ENCODE results near the gene IL16.

DNA sequence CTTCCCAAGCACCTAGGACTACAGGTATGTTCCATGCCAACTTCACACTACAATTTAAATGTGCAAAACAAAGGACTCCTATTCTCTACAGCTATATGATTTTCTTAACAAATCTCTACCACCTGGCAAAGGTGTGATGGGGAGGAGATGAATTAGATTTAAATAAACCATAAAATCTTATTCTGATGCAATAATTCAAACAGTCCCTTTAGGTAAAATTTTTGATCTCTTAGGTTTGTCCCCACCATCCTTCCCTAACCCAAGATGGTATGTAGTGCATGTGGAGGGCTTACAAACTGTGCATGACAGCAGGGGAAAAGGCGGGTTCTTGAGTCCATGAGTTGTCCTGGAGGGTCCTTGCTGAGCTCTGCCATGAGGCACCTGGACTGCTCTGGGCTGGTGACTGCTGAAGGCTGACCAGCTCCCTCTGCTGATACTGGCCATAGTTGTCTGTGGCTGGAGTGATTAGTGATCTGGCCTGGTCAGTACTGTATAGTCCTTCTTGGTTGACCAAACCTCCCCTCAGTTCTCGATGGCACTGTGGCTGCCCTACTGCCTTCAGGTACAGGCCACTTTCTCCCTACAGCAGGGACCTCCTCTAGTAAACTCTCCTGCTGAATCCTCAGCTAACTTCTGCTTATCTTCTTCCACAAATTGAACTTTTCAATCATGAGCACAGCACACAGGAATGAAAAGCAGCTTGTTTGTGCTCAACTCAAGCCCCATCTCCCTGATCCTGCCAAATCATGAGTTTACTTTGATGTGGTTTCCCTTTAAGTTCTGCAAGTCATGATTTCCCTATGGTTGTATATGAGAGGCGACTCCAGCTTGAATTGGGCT lies 32.5 kb upstream of the IL16 start:
- TF ChIP-seq TAF1 (IDR thresholded peaks at IDR 0.05; ENCODE audit: low read depth) (no peak), NFIC (IDR thresholded peaks at IDR 0.05) (no peak), YY1 (IDR thresholded peaks at IDR 0.05; ENCODE audit: low read depth) (no peak), ZBTB7A (IDR thresholded peaks at IDR 0.05; ENCODE audit: low read depth) (no peak), CEBPB (IDR thresholded peaks at IDR 0.05) (no peak), TEAD4 (IDR thresholded peaks at IDR 0.05) (no peak)
- TF ChIP-seq, protein P1, sequence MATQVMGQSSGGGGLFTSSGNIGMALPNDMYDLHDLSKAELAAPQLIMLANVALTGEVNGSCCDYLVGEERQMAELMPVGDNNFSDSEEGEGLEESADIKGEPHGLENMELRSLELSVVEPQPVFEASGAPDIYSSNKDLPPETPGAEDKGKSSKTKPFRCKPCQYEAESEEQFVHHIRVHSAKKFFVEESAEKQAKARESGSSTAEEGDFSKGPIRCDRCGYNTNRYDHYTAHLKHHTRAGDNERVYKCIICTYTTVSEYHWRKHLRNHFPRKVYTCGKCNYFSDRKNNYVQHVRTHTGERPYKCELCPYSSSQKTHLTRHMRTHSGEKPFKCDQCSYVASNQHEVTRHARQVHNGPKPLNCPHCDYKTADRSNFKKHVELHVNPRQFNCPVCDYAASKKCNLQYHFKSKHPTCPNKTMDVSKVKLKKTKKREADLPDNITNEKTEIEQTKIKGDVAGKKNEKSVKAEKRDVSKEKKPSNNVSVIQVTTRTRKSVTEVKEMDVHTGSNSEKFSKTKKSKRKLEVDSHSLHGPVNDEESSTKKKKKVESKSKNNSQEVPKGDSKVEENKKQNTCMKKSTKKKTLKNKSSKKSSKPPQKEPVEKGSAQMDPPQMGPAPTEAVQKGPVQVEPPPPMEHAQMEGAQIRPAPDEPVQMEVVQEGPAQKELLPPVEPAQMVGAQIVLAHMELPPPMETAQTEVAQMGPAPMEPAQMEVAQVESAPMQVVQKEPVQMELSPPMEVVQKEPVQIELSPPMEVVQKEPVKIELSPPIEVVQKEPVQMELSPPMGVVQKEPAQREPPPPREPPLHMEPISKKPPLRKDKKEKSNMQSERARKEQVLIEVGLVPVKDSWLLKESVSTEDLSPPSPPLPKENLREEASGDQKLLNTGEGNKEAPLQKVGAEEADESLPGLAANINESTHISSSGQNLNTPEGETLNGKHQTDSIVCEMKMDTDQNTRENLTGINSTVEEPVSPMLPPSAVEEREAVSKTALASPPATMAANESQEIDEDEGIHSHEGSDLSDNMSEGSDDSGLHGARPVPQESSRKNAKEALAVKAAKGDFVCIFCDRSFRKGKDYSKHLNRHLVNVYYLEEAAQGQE (IDR thresholded peaks at IDR 0.05; ENCODE audit: low read depth) = no peak
- TF ChIP-seq, protein P2, sequence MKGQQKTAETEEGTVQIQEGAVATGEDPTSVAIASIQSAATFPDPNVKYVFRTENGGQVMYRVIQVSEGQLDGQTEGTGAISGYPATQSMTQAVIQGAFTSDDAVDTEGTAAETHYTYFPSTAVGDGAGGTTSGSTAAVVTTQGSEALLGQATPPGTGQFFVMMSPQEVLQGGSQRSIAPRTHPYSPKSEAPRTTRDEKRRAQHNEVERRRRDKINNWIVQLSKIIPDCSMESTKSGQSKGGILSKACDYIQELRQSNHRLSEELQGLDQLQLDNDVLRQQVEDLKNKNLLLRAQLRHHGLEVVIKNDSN (IDR thresholded peaks at IDR 0.05) = no peak
